NT2/D1 (cell line): ENCODE measurements around the gene ADM2.
"Not testable (repeated sequence)": the region's sequence is repeated elsewhere in the genome, so short reads cannot be mapped to it uniquely, and the experiment has no call there.

Experiments
- DNase-seq: peaks from one replicate; pipeline ENCODE4 v3.0.0-alpha.2; 2011; ENCODE audit warnings: low read depth, low spot score
- H3K27me3 ChIP-seq: 2 replicates; pipeline ENCODE4 v1.6.0; 2011; ENCODE audit warnings: mild to moderate bottlenecking; ENCODE audit not compliant: insufficient read length, insufficient read depth
- H3K36me3 ChIP-seq: 2 replicates; pipeline ENCODE4 v1.6.1; 2011; ENCODE audit warnings: mild to moderate bottlenecking, low read length, mixed read lengths; ENCODE audit not compliant: insufficient read depth, insufficient read length
- H3K4me1 ChIP-seq: 2 replicates; pipeline ENCODE4 v1.5.1; 2011; ENCODE audit not compliant: insufficient read depth, insufficient read length
- H3K4me3 ChIP-seq: 2 replicates; pipeline ENCODE4 v1.5.1; 2011; ENCODE audit warnings: low read depth; ENCODE audit not compliant: insufficient read length
- H3K9ac ChIP-seq: 2 replicates; pipeline ENCODE4 v1.6.0; 2011; ENCODE audit warnings: low read depth; ENCODE audit not compliant: insufficient read length
- H3K9me3 ChIP-seq: 2 replicates; pipeline ENCODE4 v1.5.1; 2011; ENCODE audit warnings: mild to moderate bottlenecking, low read length; ENCODE audit not compliant: insufficient read depth
- SUZ12 ChIP-seq: IDR thresholded peaks from 2 replicates; pipeline ENCODE4 v1.6.1; 2011; ENCODE audit not compliant: insufficient read length, insufficient read depth; ENCODE audit errors: extremely low read depth
- YY1 ChIP-seq: IDR thresholded peaks from 2 replicates; pipeline ENCODE4 v1.6.1; 2011; ENCODE audit not compliant: insufficient read length, insufficient read depth
- ZNF274 ChIP-seq: IDR thresholded peaks from 2 replicates; pipeline ENCODE4 v1.6.1; 2011; ENCODE audit warnings: mild to moderate bottlenecking, low read depth, low read length

The ADM2 gene

GRCh38 chr22:50519151-50519550 lies 37.8 kb downstream of the ADM2 start:
- peaks cover 2% of the 10 kb centered on the region for H3K4me1 ChIP-seq
- H3K27me3 ChIP-seq = no peaks in the 10 kb centered on the region
- no peak for TF ChIP-seq SUZ12
- TF ChIP-seq YY1 = no peak
- no peak for TF ChIP-seq ZNF274
- peaks cover 82% of the 10 kb centered on the region for H3K36me3 ChIP-seq
- no peak overlapping the region for H3K9ac ChIP-seq
- no peak overlapping the region for H3K4me3 ChIP-seq
- no peaks in the 10 kb centered on the region for H3K9me3 ChIP-seq
- DNase-seq = no peak

DNA sequence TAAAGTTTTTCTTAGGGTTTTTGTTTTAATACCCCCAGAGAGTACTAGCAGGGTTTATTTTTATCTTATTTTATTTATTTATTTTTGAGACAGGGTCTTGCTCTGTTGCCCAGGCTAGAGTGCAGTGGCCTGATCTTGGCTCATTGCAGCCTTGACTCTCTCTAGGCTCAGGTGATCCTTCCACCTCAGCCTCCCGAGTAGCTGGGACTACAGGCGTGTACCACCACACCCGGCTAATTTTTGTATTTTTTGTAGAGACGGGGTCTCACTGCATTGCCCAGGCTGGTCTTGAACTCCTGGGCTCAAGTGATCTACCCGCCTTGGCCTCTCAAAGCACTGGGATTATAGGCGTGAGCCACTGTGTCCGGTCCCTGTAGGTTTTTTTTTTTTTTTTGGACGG lies 38.8 kb downstream of the ADM2 start:
- not testable (repeated sequence) for H3K9ac ChIP-seq, H3K9me3 ChIP-seq, H3K27me3 ChIP-seq, H3K4me1 ChIP-seq, H3K4me3 ChIP-seq, DNase-seq
- peaks cover 81% of the 10 kb centered on the region for H3K36me3 ChIP-seq

DNA sequence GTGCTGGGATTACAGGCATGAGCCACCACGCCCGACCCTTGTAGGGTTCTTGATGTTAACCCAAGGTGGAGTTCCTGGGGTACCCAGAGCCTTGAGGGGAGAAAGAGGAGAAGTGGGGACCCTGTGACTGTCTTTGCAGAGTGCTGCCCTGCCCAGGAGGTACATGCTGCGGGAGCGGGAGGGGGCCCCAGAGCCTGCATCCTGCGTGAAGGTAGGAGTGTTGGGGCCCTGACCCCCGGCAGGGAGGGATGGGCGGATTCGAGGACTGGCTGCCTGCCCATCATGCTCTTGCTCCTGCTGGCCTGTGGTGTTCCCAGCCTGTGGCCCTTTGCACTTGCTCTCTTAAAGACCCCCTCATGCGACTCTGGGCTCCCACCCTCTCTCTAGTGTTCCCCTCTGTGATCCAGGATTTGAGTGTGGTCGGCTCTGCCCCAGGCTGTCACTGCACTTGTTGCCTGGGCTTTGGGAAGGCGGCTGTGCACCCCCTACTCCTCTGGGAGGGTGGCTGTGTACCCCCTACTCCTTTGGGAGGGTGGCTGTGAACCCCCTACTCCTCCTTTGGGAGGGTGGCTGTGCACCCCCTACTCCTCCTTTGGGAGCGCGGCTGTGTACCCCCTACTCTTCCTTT lies 39.6 kb downstream of the ADM2 start:
- Histone ChIP-seq H3K9ac (no peak overlapping the region), H3K36me3 (peaks cover 77% of the 10 kb centered on the region), H3K4me1 (peaks cover 7% of the 10 kb centered on the region), H3K9me3 (no peaks in the 10 kb centered on the region), H3K27me3 (no peaks in the 10 kb centered on the region), H3K4me3 (no peak overlapping the region)
- no peak for DNase-seq
- TF ChIP-seq ZNF274 = no peak
- TF ChIP-seq YY1 = no peak
- TF ChIP-seq SUZ12 = no peak

- DNase-seq = no peak
- no peak overlapping the region for H3K9ac ChIP-seq
- H3K27me3 ChIP-seq = no peaks in the 10 kb centered on the region
- H3K4me3 ChIP-seq = no peak overlapping the region
- peaks cover 70% of the 10 kb centered on the region for H3K36me3 ChIP-seq
- TF ChIP-seq SUZ12 (no peak), YY1 (no peak), ZNF274 (no peak)
- peaks cover 7% of the 10 kb centered on the region for H3K4me1 ChIP-seq
- no peaks in the 10 kb centered on the region for H3K9me3 ChIP-seq
Measured at GRCh38 chr22:50521710-50522109, 40.4 kb downstream of the ADM2 start.

DNA sequence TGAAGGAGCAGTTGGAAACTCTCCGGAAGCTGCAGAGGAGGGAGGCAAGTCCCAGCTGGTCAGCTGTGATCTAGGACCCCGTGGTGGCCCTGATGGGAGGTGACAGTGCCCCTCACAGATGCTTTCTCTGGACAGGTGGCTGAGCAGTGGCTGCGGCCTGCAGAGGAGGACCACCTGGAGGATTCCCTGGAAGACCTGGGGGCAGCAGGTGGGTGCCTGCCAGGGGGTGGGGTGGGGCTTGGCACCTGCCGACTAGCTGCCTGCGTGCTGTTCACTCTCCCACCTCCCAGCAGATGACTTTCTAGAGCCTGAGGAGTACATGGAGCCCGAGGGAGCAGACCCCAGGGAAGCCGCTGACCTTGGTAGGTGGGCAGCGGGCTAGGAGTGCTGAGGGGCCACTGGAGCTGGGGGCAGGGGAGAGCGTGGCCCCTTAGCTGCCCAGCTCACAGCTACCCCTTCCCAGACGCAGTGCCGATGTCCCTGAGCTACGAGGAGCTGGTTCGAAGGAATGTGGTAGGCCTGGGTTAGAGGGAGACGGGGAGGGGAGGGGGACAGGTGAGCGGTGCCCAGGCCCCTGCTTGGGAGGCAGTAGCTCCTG lies 41.0 kb downstream of the ADM2 start:
- no peak overlapping the region for H3K9ac ChIP-seq
- H3K27me3 ChIP-seq = no peaks in the 10 kb centered on the region
- H3K36me3 ChIP-seq = peaks cover 64% of the 10 kb centered on the region
- no peak overlapping the region for H3K4me3 ChIP-seq
- H3K9me3 ChIP-seq = no peaks in the 10 kb centered on the region
- H3K4me1 ChIP-seq = peaks cover 9% of the 10 kb centered on the region
- DNase-seq = no peak
- TF ChIP-seq YY1 (no peak), ZNF274 (no peak), SUZ12 (no peak)

- peaks cover 58% of the 10 kb centered on the region for H3K36me3 ChIP-seq
- no peak overlapping the region for H3K9ac ChIP-seq
- no peak for DNase-seq
- peaks cover 11% of the 10 kb centered on the region for H3K4me1 ChIP-seq
- H3K27me3 ChIP-seq = no peaks in the 10 kb centered on the region
- TF ChIP-seq YY1 (no peak), ZNF274 (no peak), SUZ12 (no peak)
- H3K9me3 ChIP-seq = no peaks in the 10 kb centered on the region
- no peak overlapping the region for H3K4me3 ChIP-seq
Measured at GRCh38 chr22:50522806-50523438, 41.6 kb downstream of the ADM2 start.

DNA sequence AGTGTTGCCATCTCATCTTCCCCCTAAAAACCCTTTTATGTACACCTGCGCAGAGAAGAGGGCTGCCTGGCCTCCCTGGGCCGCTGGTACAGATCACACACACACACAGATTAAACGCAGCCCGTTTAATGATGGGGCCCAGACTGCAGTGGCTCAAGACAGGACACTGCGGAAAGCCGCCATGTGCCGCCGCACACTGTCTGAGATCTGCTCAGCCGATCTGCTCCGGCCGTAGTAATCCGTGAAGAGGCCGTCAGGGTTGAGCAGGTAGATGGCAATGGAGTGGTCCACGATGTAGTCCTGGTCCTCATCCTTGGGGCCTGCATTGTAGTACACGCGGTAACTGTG lies 42.1 kb downstream of the ADM2 start:
- Histone ChIP-seq H3K9me3 (no peaks in the 10 kb centered on the region), H3K4me3 (no peak overlapping the region), H3K27me3 (no peaks in the 10 kb centered on the region), H3K36me3 (peaks cover 53% of the 10 kb centered on the region), H3K4me1 (peaks cover 11% of the 10 kb centered on the region), H3K9ac (no peak overlapping the region)
- TF ChIP-seq ZNF274 = no peak
- no peak for TF ChIP-seq YY1
- no peak for TF ChIP-seq SUZ12
- DNase-seq = no peak
